Measurements from ENCODE around the gene NFKBIE.

DNA sequence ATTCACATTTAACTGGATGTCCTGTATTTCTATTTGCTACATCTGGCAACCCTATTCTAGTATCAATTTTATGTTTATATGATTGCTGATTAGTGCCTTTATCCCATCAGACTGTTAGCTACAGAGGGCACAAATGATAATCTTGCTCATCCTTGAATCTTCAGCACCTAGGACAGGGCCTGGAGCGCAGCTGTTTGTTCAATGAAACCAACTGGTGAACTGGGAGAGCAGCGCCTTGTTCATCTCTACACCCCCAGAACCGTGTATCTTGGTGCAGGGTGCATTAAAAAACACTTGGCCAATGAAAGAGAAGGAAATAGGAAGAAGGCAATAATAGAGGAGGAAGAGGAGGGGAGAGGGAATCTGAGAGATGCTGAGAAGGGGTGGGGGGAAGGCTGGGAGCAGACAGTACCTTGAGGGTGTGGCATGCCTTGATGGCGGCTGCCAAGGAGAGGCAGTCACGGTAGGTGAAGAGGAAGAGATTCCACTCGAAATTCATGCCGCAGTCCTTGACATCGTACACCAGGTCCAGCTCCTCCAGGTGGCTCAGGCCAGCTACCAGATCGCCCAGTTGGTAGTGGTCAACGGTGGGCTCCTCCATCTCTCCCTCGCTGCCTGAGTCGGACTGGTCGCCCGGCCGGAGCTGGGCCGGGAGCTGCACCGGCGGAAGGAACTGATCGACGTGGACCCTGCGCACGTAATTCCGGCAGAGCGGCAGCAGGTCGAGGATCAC is 20.4 kb upstream of the NFKBIE start:
- TF ChIP-seq, protein P1, sequence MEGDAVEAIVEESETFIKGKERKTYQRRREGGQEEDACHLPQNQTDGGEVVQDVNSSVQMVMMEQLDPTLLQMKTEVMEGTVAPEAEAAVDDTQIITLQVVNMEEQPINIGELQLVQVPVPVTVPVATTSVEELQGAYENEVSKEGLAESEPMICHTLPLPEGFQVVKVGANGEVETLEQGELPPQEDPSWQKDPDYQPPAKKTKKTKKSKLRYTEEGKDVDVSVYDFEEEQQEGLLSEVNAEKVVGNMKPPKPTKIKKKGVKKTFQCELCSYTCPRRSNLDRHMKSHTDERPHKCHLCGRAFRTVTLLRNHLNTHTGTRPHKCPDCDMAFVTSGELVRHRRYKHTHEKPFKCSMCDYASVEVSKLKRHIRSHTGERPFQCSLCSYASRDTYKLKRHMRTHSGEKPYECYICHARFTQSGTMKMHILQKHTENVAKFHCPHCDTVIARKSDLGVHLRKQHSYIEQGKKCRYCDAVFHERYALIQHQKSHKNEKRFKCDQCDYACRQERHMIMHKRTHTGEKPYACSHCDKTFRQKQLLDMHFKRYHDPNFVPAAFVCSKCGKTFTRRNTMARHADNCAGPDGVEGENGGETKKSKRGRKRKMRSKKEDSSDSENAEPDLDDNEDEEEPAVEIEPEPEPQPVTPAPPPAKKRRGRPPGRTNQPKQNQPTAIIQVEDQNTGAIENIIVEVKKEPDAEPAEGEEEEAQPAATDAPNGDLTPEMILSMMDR (IDR thresholded peaks at IDR 0.05), result no peak
- TF ChIP-seq POLR2AphosphoS5 (IDR thresholded peaks at IDR 0.05) (no peak), POLR2A (IDR thresholded peaks at IDR 0.05; ENCODE audit: low read depth) (no peak), EP300 (IDR thresholded peaks at IDR 0.05) (no peak)

All from esophagus muscularis mucosa (tissue), 4 donors.